Loucy (cell line): ENCODE measurements around the gene MAP4K1.

ENCODE experiments used
- EZH2phosphoT487 ChIP-seq: fragments of 200-600 bp; IDR thresholded peaks from 2 replicates; pipeline ENCODE4 v1.6.1; 2018; ENCODE audit warnings: antibody characterized with exemption, mild to moderate bottlenecking, moderate library complexity, borderline replicate concordance
- TF ChIP-seq, protein P1 (sequence below): fragments of 200-600 bp; sonication (generic); conservative IDR thresholded peaks from 2 replicates; pipeline ENCODE4 v1.5.1; 2014; ENCODE audit warnings: mild to moderate bottlenecking, antibody characterized with exemption, low read length

DNA sequence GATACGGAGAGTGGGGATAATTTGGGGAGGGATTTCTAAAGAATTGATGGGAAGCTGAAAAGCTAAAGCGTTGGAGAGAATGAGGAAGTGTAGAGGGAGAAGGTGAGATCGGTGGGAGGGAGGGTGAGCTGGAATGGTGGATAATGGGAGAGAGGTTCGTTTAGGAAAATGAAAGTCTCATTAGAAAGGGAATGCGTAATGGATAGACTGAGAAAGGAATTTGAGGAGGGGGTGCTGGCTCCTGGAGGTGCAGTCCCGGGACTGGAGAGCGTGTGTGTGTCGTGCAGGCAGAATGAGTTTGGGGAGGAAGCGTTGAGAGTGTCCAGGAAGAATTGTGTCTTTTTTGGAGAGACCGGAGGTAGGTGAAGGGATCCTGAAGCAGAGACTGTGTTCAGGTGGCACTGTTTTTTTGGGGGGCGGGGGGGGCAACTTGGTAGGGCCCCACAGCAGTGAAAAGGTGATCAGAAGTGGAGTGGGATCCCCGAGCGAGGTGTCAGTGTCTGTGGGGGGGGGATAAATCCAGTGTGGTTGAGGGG is 31.1 kb upstream of the MAP4K1 start:
- no peak for TF ChIP-seq EZH2phosphoT487
- TF ChIP-seq, protein P1, sequence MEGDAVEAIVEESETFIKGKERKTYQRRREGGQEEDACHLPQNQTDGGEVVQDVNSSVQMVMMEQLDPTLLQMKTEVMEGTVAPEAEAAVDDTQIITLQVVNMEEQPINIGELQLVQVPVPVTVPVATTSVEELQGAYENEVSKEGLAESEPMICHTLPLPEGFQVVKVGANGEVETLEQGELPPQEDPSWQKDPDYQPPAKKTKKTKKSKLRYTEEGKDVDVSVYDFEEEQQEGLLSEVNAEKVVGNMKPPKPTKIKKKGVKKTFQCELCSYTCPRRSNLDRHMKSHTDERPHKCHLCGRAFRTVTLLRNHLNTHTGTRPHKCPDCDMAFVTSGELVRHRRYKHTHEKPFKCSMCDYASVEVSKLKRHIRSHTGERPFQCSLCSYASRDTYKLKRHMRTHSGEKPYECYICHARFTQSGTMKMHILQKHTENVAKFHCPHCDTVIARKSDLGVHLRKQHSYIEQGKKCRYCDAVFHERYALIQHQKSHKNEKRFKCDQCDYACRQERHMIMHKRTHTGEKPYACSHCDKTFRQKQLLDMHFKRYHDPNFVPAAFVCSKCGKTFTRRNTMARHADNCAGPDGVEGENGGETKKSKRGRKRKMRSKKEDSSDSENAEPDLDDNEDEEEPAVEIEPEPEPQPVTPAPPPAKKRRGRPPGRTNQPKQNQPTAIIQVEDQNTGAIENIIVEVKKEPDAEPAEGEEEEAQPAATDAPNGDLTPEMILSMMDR, result no peak
